IMR-90 (cell line): ENCODE data around the gene CHRNA10. TPM values are rescaled to one million over a fixed set of nuclear protein-coding genes. Genes with fewer than 3 reads are reported as not detected.

Experiments used
- ATAC-seq: fragments of 200-7000 bp; cut with Tn5 transposase; 2 replicates; pipeline ENCODE4 v1.9.1; 2020; ENCODE audit warnings: low read depth, mild to moderate bottlenecking, moderate library complexity
- BruUV-seq: library from RNA; stranded (reverse); fragments of 400-500 nt; replicated peaks from 2 replicates; lab custom pipeline; 2021; lab: Mats Ljungman, UMichigan
- CTCF ChIA-PET: fragments of 300-600 bp; formaldehyde crosslinking; extraction: SDS; loops from one replicate; lab custom pipeline; 2021; ENCODE audit warnings: antibody characterized with exemption; lab: Yijun Ruan, JAX
- POLR2A ChIA-PET: fragments of 300-600 bp; sonication (Branson Sonifier 250); formaldehyde crosslinking; loops from one replicate; lab custom pipeline; 2022; ENCODE audit warnings: antibody characterized with exemption; ENCODE audit not compliant: unreplicated experiment; lab: Charles Lee
- DNase-seq: peaks from one replicate; pipeline ENCODE4 v3.0.0; 2013
- H2AFZ ChIP-seq: replicated peaks from 2 replicates; pipeline ENCODE3; 2013; ENCODE audit warnings: low read length, mild to moderate bottlenecking; ENCODE audit not compliant: poor library complexity
- H2AK5ac ChIP-seq: 2 replicates; pipeline ENCODE4 v1.6.1; 2013; ENCODE audit warnings: low read depth, low read length, inconsistent platforms
- H2AK9ac ChIP-seq: replicated peaks from 2 replicates; pipeline ENCODE3; 2013; ENCODE audit warnings: mild to moderate bottlenecking, low read depth, low read length, moderate library complexity; ENCODE audit not compliant: poor library complexity
- H2BK120ac ChIP-seq: 2 replicates; pipeline ENCODE4 v1.6.1; 2013; ENCODE audit warnings: low read depth, low read length, inconsistent platforms
- H2BK15ac ChIP-seq: 3 replicates; pipeline ENCODE4 v1.6.1; 2013; ENCODE audit warnings: low read depth, low read length, inconsistent platforms
- H2BK20ac ChIP-seq: 2 replicates; pipeline ENCODE4 v1.6.1; 2013; ENCODE audit warnings: low read depth, mild to moderate bottlenecking, inconsistent platforms, low read length, moderate library complexity
- H2BK5ac ChIP-seq: 2 replicates; pipeline ENCODE4 v1.6.1; 2013; ENCODE audit warnings: mild to moderate bottlenecking, low read depth, low read length, inconsistent platforms; ENCODE audit not compliant: poor library complexity, severe bottlenecking
- H3K14ac ChIP-seq: replicated peaks from 2 replicates; pipeline ENCODE4 v1.6.1; 2013; ENCODE audit warnings: low read depth, low read length, inconsistent platforms
- H3K18ac ChIP-seq: 2 replicates; pipeline ENCODE4 v1.6.1; 2013; ENCODE audit warnings: low read depth, low read length, control low read depth
- H3K23ac ChIP-seq: 2 replicates; pipeline ENCODE4 v1.6.1; 2013; ENCODE audit warnings: low read depth, low read length, inconsistent platforms
- H3K27ac ChIP-seq: 2 replicates; pipeline ENCODE4 v1.5.1; 2013; ENCODE audit warnings: mild to moderate bottlenecking, control low read depth, low read length; ENCODE audit not compliant: insufficient read depth
- H3K27me3 ChIP-seq: 2 replicates; pipeline ENCODE4 v1.6.1; 2013; ENCODE audit warnings: low read length; ENCODE audit not compliant: control insufficient read depth, insufficient read depth
- H3K36me3 ChIP-seq: 2 replicates; pipeline ENCODE4 v1.6.1; 2013; ENCODE audit warnings: low read length, mixed read lengths; ENCODE audit not compliant: control insufficient read depth, insufficient read depth
- H3K4ac ChIP-seq: 2 replicates; pipeline ENCODE4 v1.6.1; 2013; ENCODE audit warnings: low read depth, low read length, inconsistent platforms
- H3K4me1 ChIP-seq: 2 replicates; pipeline ENCODE4 v1.6.1; 2013; ENCODE audit warnings: low read length, mixed read lengths; ENCODE audit not compliant: control insufficient read depth, insufficient read depth
- H3K4me2 ChIP-seq: 2 replicates; pipeline ENCODE4 v1.6.1; 2013; ENCODE audit warnings: low read depth, mild to moderate bottlenecking, control low read depth, low read length, moderate library complexity
- H3K4me3 ChIP-seq: 2 replicates; pipeline ENCODE4 v1.5.1; 2013; ENCODE audit warnings: low read depth, mild to moderate bottlenecking, control low read depth, low read length, moderate library complexity; ENCODE audit not compliant: insufficient read depth
- H3K56ac ChIP-seq: 2 replicates; pipeline ENCODE4 v1.6.1; 2013; ENCODE audit warnings: low read length, inconsistent platforms; ENCODE audit not compliant: insufficient read depth; ENCODE audit errors: extremely low read depth
- H3K79me1 ChIP-seq, 2 experiments: 2 replicates each; pipeline ENCODE4 v1.6.1; 2013; ENCODE audit warnings: low read length in 2 of 2, inconsistent platforms in 1 of 2, low read depth in 1 of 2
- H3K9ac ChIP-seq: 2 replicates; pipeline ENCODE4 v1.6.1; 2013; ENCODE audit warnings: low read depth, low read length, control low read depth
- H3K9me1 ChIP-seq: 2 replicates; pipeline ENCODE4 v1.6.1; 2013; ENCODE audit warnings: low read length, inconsistent platforms; ENCODE audit not compliant: insufficient read depth
- H3K9me3 ChIP-seq: 2 replicates; pipeline ENCODE4 v1.6.1; 2013; ENCODE audit warnings: low read length; ENCODE audit not compliant: control insufficient read depth, insufficient read depth
- H4K20me1 ChIP-seq: 2 replicates; pipeline ENCODE4 v1.6.1; 2013; ENCODE audit warnings: low read length, inconsistent platforms; ENCODE audit not compliant: insufficient read depth
- H4K5ac ChIP-seq: 2 replicates; pipeline ENCODE4 v1.6.1; 2013; ENCODE audit warnings: mild to moderate bottlenecking, low read depth, low read length, control low read depth
- H4K8ac ChIP-seq, 2 experiments: 2 replicates each; pipeline ENCODE4 v1.6.1; 2013; ENCODE audit warnings: low read depth in 2 of 2, low read length in 2 of 2, control low read depth in 1 of 2, inconsistent platforms in 1 of 2
- H4K91ac ChIP-seq: 2 replicates; pipeline ENCODE4 v1.6.1; 2013; ENCODE audit warnings: low read depth, low read length, inconsistent platforms; ENCODE audit not compliant: insufficient read depth
- CEBPB ChIP-seq: IDR thresholded peaks from 2 replicates; pipeline ENCODE4 v1.6.1; 2012; ENCODE audit warnings: low read depth, low read length, improper control_type of control experiment
- CHD1 ChIP-seq: IDR thresholded peaks from 2 replicates; pipeline ENCODE4 v1.6.1; 2012; ENCODE audit warnings: low read depth, low read length, improper control_type of control experiment
- ELK1 ChIP-seq: fragments of 150-350 bp; IDR thresholded peaks from 2 replicates; pipeline ENCODE4 v1.6.1; 2016; ENCODE audit warnings: low read depth, mild to moderate bottlenecking, low read length, moderate library complexity, borderline replicate concordance
- NFE2L2 ChIP-seq: fragments of 150-350 bp; IDR thresholded peaks from 2 replicates; pipeline ENCODE4 v1.6.1; 2016; ENCODE audit warnings: low read depth, mild to moderate bottlenecking, low read length
- RCOR1 ChIP-seq: IDR thresholded peaks from 2 replicates; pipeline ENCODE4 v1.6.1; 2012; ENCODE audit warnings: mild to moderate bottlenecking, low read length, improper control_type of control experiment; ENCODE audit not compliant: insufficient replicate concordance
- WGBS, 2 experiments: methylation state at CpG; one replicate each; pipeline versions ENCODE4 v1.1.5 to v1.1.7; 2013; ENCODE audit warnings: missing lambda C conversion rate in 2 of 2; ENCODE audit not compliant: insufficient read length in 1 of 2; ENCODE audit errors: extremely low coverage in 2 of 2; 5-methylcytosine and 5-hydroxymethylcytosine counted together
- dilution Hi-C: fragments of 300-500 bp; cut with HindIII; formaldehyde crosslinking; loops from one replicate; pipeline ENCODE4 v1.14.3; 2018; ENCODE audit warnings: low sequenced_read_pairs; ENCODE audit not compliant: unreplicated experiment
- in situ Hi-C: fragments of 300-500 bp; cut with MboI; formaldehyde crosslinking; loops from 3 replicates; pipeline ENCODE4 v1.14.3; 2019; ENCODE audit warnings: low sequenced_read_pairs, inconsistent platforms, mixed read lengths
- intact Hi-C: fragments of 100-400 bp; cut with micrococcal nuclease; formaldehyde crosslinking; loops from 2 replicates; pipeline ENCODE4 v1.10.0; 2022
- polyA plus RNA-seq, 3 experiments: library from polyadenylated mRNA; depleted of rRNA; stranded (reverse); fragments of >200 nt; gene quantifications; 2 replicates each; pipeline ENCODE4 v1.2.3, GENCODE V29; 2012; ENCODE audit warnings: low replicate concordance in 1 of 3
- total RNA-seq: library from RNA; depleted of rRNA; stranded (reverse); fragments of >200 nt; gene quantifications from 2 replicates; pipeline ENCODE4 v1.2.3, GENCODE V29; 2012

The CHRNA10 gene
- total and polyA plus RNA-seq, 2 of the 4 experiments (the other 2 are of a cell fraction): 0.36 to 0.79 TPM

DNA sequence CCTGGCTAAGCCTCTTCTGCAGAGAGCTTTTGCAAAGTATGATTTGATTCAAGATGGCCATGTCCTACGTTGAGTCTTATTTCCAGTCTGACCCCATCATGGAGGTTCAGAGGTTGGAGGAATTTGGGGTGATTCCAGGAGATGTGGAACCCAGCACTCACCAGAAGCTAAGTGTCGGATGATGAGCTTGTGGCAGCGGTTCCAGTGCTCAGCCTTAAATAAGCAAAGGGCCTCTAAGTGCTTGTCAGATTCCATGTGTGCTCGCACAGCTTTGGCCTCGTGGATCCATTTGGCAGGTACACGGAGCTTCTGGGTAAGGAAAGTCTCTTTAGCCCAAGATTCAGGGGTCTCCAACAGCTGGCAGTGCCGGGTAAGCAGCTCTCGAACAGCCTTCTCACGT, 11.9 kb upstream of the CHRNA10 start:
- CTCF ChIA-PET: interaction anchor here (0.9 to 1.1 kb wide), 2 partner anchors 17 to 79 kb away, joined by 3 to 9 read pairs; no protein-coding TSS in a partner anchor
- Histone ChIP-seq H3K4ac (no peak overlapping the region), H3K4me1 (peaks cover 3% of the 10 kb centered on the region; the same call in 1 of the 2 replicates), H3K4me2 (no peak overlapping the region), H3K9ac (no peak overlapping the region), H3K79me1 (peaks cover 9 to 17% of the 10 kb centered on the region in 2 experiments; a peak in 3 of 4 replicates), H2BK15ac (no peak overlapping the region), H3K18ac (no peak overlapping the region), H3K4me3 (no peak overlapping the region), H3K36me3 (peaks cover 63% of the 10 kb centered on the region), H3K9me1 (peaks cover 4% of the 10 kb centered on the region), H2AK9ac (no peak overlapping the region), H3K14ac (no peak overlapping the region), H2BK5ac (no peak overlapping the region), H3K9me3 (no peaks in the 10 kb centered on the region), H3K27me3 (no peaks in the 10 kb centered on the region), H2AK5ac (no peak overlapping the region), H4K8ac (no peak overlapping the region), H4K20me1 (0 out of 2 replicates have a peak, but pooled peaks cover 2% of the 10 kb centered on the region), H2AFZ (no peak overlapping the region), H2BK120ac (no peak overlapping the region), H3K23ac (no peak overlapping the region), H4K91ac (no peak overlapping the region), H2BK20ac (no peak overlapping the region), H3K56ac (no peak overlapping the region), H3K27ac (no peak overlapping the region), H4K5ac (no peak overlapping the region)
- intact Hi-C loops (no loop called here), dilution Hi-C loops (no loop called here), in situ Hi-C loops (no loop called here)
- no peak for ATAC-seq
- POLR2A ChIA-PET: no interaction called here
- BruUV-seq: no TSS peak
- DNase-seq: no peak
- 100% methylated on average over 4 of the region's 9 CpGs; no CpG with 5 or more reads in 1 of the 2 experiments for WGBS, 2 experiments
- TF ChIP-seq RCOR1 (no peak), CHD1 (no peak), CEBPB (no peak), NFE2L2 (no peak), ELK1 (no peak)
